ENCODE results near the gene NREP. TPM values are rescaled to one million over a fixed set of nuclear protein-coding genes. Genes with fewer than 3 reads are reported as not detected.

Gene NREP
- total RNA-seq, 1 donor from 2014 or later = 1,006 TPM

GRCh38 chr5:111733571-111733970 lies 23.4 kb downstream of the NREP start:
- peaks cover 81% of the 10 kb centered on the region for H3K4me1 Mint-ChIP-seq (ENCODE audit: low read depth)
- H3K27me3 Mint-ChIP-seq (ENCODE audit: low read depth) = no peaks in the 10 kb centered on the region
- TF ChIP-seq CTCF (IDR thresholded peaks at IDR 0.05) = no peak
- no peak for DNase-seq (ENCODE audit: low spot score)
- peak overlapping the region; percentile 97 for H3K27ac Mint-ChIP-seq (ENCODE audit: unreplicated experiment)
- no peak overlapping the region for H3K4me3 Mint-ChIP-seq (ENCODE audit: unreplicated experiment)
- H3K36me3 Mint-ChIP-seq (ENCODE audit: low read depth) = peaks cover 51% of the 10 kb centered on the region
- H3K9me3 Mint-ChIP-seq (ENCODE audit: low read depth) = no peaks in the 10 kb centered on the region

- peaks cover 64% of the 10 kb centered on the region for H3K4me1 Mint-ChIP-seq (ENCODE audit: low read depth)
- peaks cover 61% of the 10 kb centered on the region for H3K36me3 Mint-ChIP-seq (ENCODE audit: low read depth)
- no peaks in the 10 kb centered on the region for H3K9me3 Mint-ChIP-seq (ENCODE audit: low read depth)
- peak overlapping the region; percentile 36 for H3K27ac Mint-ChIP-seq (ENCODE audit: unreplicated experiment)
- TF ChIP-seq CTCF (IDR thresholded peaks at IDR 0.05) = no peak
- H3K27me3 Mint-ChIP-seq (ENCODE audit: low read depth) = no peaks in the 10 kb centered on the region
- H3K4me3 Mint-ChIP-seq (ENCODE audit: unreplicated experiment) = no peak overlapping the region
- no peak for DNase-seq (ENCODE audit: low spot score)
These were observed 25.4 kb downstream of the NREP start for GRCh38 chr5:111731638-111732037.

- Mint-ChIP-seq H3K9me3 (ENCODE audit: low read depth) (no peaks in the 10 kb centered on the region), H3K27ac (ENCODE audit: unreplicated experiment) (peak overlapping the region; percentile 77), H3K36me3 (ENCODE audit: low read depth) (peaks cover 67% of the 10 kb centered on the region), H3K27me3 (ENCODE audit: low read depth) (no peaks in the 10 kb centered on the region), H3K4me3 (ENCODE audit: unreplicated experiment) (no peak overlapping the region), H3K4me1 (ENCODE audit: low read depth) (peaks cover 56% of the 10 kb centered on the region)
- no peak for DNase-seq (ENCODE audit: low spot score)
- TF ChIP-seq CTCF (IDR thresholded peaks at IDR 0.05) = no peak
These were observed 26.2 kb downstream of the NREP start for GRCh38 chr5:111730659-111731382.

GRCh38 chr5:111728941-111729340 lies 28.1 kb downstream of the NREP start:
- Mint-ChIP-seq H3K4me3 (ENCODE audit: unreplicated experiment) (no peak overlapping the region), H3K36me3 (ENCODE audit: low read depth) (peaks cover 63% of the 10 kb centered on the region), H3K27me3 (ENCODE audit: low read depth) (no peaks in the 10 kb centered on the region), H3K9me3 (ENCODE audit: low read depth) (no peaks in the 10 kb centered on the region), H3K27ac (ENCODE audit: unreplicated experiment) (no peak overlapping the region), H3K4me1 (ENCODE audit: low read depth) (peaks cover 39% of the 10 kb centered on the region)
- TF ChIP-seq CTCF (IDR thresholded peaks at IDR 0.05) = no peak
- DNase-seq (ENCODE audit: low spot score) = no peak

- Mint-ChIP-seq H3K27me3 (ENCODE audit: low read depth) (no peaks in the 10 kb centered on the region), H3K4me1 (ENCODE audit: low read depth) (peaks cover 25% of the 10 kb centered on the region), H3K27ac (ENCODE audit: unreplicated experiment) (peak overlapping the region; percentile 54), H3K9me3 (ENCODE audit: low read depth) (no peaks in the 10 kb centered on the region), H3K36me3 (ENCODE audit: low read depth) (peaks cover 54% of the 10 kb centered on the region), H3K4me3 (ENCODE audit: unreplicated experiment) (no peak overlapping the region)
- no peak for TF ChIP-seq CTCF (IDR thresholded peaks at IDR 0.05)
- DNase-seq (ENCODE audit: low spot score) = no peak
These were observed 30.0 kb downstream of the NREP start for GRCh38 chr5:111726986-111727385.
